GM19328 (cell line): Measurements from ENCODE around the gene SLC26A2.

ENCODE experiments used
- ATAC-seq: cut with Tn5 transposase; IDR thresholded peaks from one replicate; pipeline ENCODE4 v1.9.1; 2021; ENCODE audit warnings: mild to moderate bottlenecking, moderate library complexity; ENCODE audit not compliant: unreplicated experiment

The SLC26A2 gene

GRCh38 chr5:149961186-149961685, 678 bp downstream of the SLC26A2 start:
- no peak for ATAC-seq

GRCh38 chr5:149961957-149962409, 1.4 kb downstream of the SLC26A2 start:
- ATAC-seq = no peak

GRCh38 chr5:149962601-149963300, 2.2 kb downstream of the SLC26A2 start:
- no peak for ATAC-seq

GRCh38 chr5:149963729-149964128, 3.2 kb downstream of the SLC26A2 start:
- no peak for ATAC-seq

- ATAC-seq = no peak
Observed at GRCh38 chr5:149966946-149967345, 6.4 kb downstream of the SLC26A2 start.

GRCh38 chr5:149969181-149969930, 8.8 kb downstream of the SLC26A2 start:
- no peak for ATAC-seq

GRCh38 chr5:149975409-149975808, 14.9 kb downstream of the SLC26A2 start:
- ATAC-seq = no peak

- ATAC-seq = no peak
Observed at GRCh38 chr5:149979896-149980295, 19.3 kb downstream of the SLC26A2 start.

GRCh38 chr5:149981206-149981605, 20.6 kb downstream of the SLC26A2 start:
- no peak for ATAC-seq

- ATAC-seq = no peak
Observed at GRCh38 chr5:149982505-149982904, 21.9 kb downstream of the SLC26A2 start.

GRCh38 chr5:149988126-149988525, 27.6 kb downstream of the SLC26A2 start:
- ATAC-seq = no peak

- ATAC-seq = no peak
Observed at GRCh38 chr5:149990518-149991376, 30.2 kb downstream of the SLC26A2 start.

GRCh38 chr5:149993471-149993870, 32.9 kb downstream of the SLC26A2 start:
- ATAC-seq = no peak

- no peak for ATAC-seq
Observed at GRCh38 chr5:149995385-149996204, 35.0 kb downstream of the SLC26A2 start.

- no peak for ATAC-seq
Observed at GRCh38 chr5:149996205-149996890, 35.8 kb downstream of the SLC26A2 start.

- no peak for ATAC-seq
Observed at GRCh38 chr5:149998281-149998680, 37.7 kb downstream of the SLC26A2 start.

GRCh38 chr5:149999359-149999758, 38.8 kb downstream of the SLC26A2 start:
- no peak for ATAC-seq

- no peak for ATAC-seq
Observed at GRCh38 chr5:149999866-150000255, 39.3 kb downstream of the SLC26A2 start.

- peak; percentile 83 for ATAC-seq
Observed at GRCh38 chr5:150000256-150000989, 39.9 kb downstream of the SLC26A2 start, which contains the start of the genes HMGXB3 and TIGD6. HMGXB3 (plus strand) TSS chr5:150000739; CDS start chr5:150004853, 4,114 bp downstream. TIGD6 (minus strand) TSS chr5:150000654; CDS start chr5:149996348, 4,306 bp downstream.
